HL-60/S4 treated with retinoic acid at 250 ng/mL for 4 days and 3 days (cell line): ENCODE data around the gene PANK1.

Experiments used
- in situ Hi-C: fragments of 300-500 bp; cut with MboI; formaldehyde crosslinking; loops from 2 replicates; pipeline ENCODE4 v1.7.0; 2022; ENCODE audit warnings: low sequenced_read_pairs

The PANK1 gene

GRCh38 chr10:89644967-89645741, at the start of gene PANK1:
Gene PANK1, minus strand, starts transcription at chr10:89645242. Its CDS starts 351 bp downstream, at chr10:89644891.
- in situ Hi-C loops, result no loop called here

- in situ Hi-C loops, result no loop called here
These were observed 48.1 kb upstream of the PANK1 start for GRCh38 chr10:89693176-89693575.

GRCh38 chr10:89692416-89692815, 47.4 kb upstream of the PANK1 start:
- in situ Hi-C loops, result no loop called here

- in situ Hi-C loops, result no loop called here
These were observed 45.0 kb upstream of the PANK1 start for GRCh38 chr10:89690027-89690426.

GRCh38 chr10:89685936-89686335, 40.9 kb upstream of the PANK1 start:
- in situ Hi-C loops, result no loop called here

- in situ Hi-C loops, result no loop called here
These were observed 39.6 kb upstream of the PANK1 start for GRCh38 chr10:89684604-89685003.

GRCh38 chr10:89683883-89684282, 38.8 kb upstream of the PANK1 start:
- in situ Hi-C loops, result no loop called here

GRCh38 chr10:89679986-89680385, 34.9 kb upstream of the PANK1 start:
- in situ Hi-C loops, result no loop called here

- in situ Hi-C loops, result no loop called here
These were observed 32.3 kb upstream of the PANK1 start for GRCh38 chr10:89677341-89677740.

- in situ Hi-C loops, result no loop called here
These were observed 25.9 kb upstream of the PANK1 start for GRCh38 chr10:89670926-89671325.

- in situ Hi-C loops, result no loop called here
These were observed 24.9 kb upstream of the PANK1 start for GRCh38 chr10:89669985-89670384.

- in situ Hi-C loops, result no loop called here
These were observed 23.5 kb upstream of the PANK1 start for GRCh38 chr10:89668386-89669071.

GRCh38 chr10:89666138-89666537, 21.1 kb upstream of the PANK1 start:
- in situ Hi-C loops, result no loop called here

- in situ Hi-C loops, result no loop called here
These were observed 20.3 kb upstream of the PANK1 start for GRCh38 chr10:89665302-89665701.

- in situ Hi-C loops, result no loop called here
These were observed 19.2 kb upstream of the PANK1 start for GRCh38 chr10:89664203-89664602.

GRCh38 chr10:89663144-89663543, 18.1 kb upstream of the PANK1 start:
- in situ Hi-C loops, result no loop called here

GRCh38 chr10:89662596-89662995, 17.6 kb upstream of the PANK1 start:
- in situ Hi-C loops, result no loop called here

- in situ Hi-C loops, result no loop called here
These were observed 14.4 kb upstream of the PANK1 start for GRCh38 chr10:89659143-89660131.

- in situ Hi-C loops, result no loop called here
These were observed 12.3 kb upstream of the PANK1 start for GRCh38 chr10:89657302-89657701.

- in situ Hi-C loops, result no loop called here
These were observed 10.7 kb upstream of the PANK1 start for GRCh38 chr10:89655722-89656121.

GRCh38 chr10:89653410-89653869, 8.4 kb upstream of the PANK1 start:
- in situ Hi-C loops, result no loop called here
